ENCODE results near the gene SLC24A3.

The SLC24A3 gene

GRCh38 chr20:19491241-19491640, 278.8 kb downstream of the SLC24A3 start:
- in situ Hi-C loops (cut with MboI; ENCODE audit: low sequenced_read_pairs, unreplicated experiment): no loop called here
- TF ChIP-seq CTCF (IDR thresholded peaks at IDR 0.05; ENCODE audit: borderline replicate concordance, control extremely low read depth, extremely low read depth, insufficient read depth, missing control alignments): no peak
- no peak for DNase-seq (ENCODE audit: low spot score)

DNA sequence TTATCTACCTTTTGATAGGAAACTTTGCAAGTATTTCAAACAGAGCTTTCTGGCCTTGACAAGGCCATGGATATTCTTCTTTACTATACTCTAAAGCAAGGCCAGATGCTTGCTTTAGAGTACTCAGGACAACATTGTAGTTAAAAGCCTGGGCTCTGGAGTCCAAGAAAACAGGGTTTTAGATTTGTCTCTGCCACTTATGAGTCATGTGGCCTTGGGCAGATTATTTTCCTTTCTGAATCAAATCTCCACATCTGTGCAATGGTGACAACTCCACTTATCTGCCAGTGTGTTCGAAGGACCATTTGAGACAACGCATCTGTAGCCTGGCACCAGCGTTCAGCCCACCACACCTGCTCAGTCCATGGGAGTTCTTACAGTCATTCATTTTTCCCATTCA, 279.7 kb downstream of the SLC24A3 start:
- in situ Hi-C loops (cut with MboI; ENCODE audit: low sequenced_read_pairs, unreplicated experiment): no loop called here
- no peak for TF ChIP-seq CTCF (IDR thresholded peaks at IDR 0.05; ENCODE audit: borderline replicate concordance, control extremely low read depth, extremely low read depth, insufficient read depth, missing control alignments)
- no peak for DNase-seq (ENCODE audit: low spot score)

- TF ChIP-seq CTCF (IDR thresholded peaks at IDR 0.05; ENCODE audit: borderline replicate concordance, control extremely low read depth, extremely low read depth, insufficient read depth, missing control alignments): no peak
- DNase-seq (ENCODE audit: low spot score): no peak
- in situ Hi-C loops (cut with MboI; ENCODE audit: low sequenced_read_pairs, unreplicated experiment): no loop called here
These were observed 280.4 kb downstream of the SLC24A3 start for GRCh38 chr20:19492687-19493336.

DNA sequence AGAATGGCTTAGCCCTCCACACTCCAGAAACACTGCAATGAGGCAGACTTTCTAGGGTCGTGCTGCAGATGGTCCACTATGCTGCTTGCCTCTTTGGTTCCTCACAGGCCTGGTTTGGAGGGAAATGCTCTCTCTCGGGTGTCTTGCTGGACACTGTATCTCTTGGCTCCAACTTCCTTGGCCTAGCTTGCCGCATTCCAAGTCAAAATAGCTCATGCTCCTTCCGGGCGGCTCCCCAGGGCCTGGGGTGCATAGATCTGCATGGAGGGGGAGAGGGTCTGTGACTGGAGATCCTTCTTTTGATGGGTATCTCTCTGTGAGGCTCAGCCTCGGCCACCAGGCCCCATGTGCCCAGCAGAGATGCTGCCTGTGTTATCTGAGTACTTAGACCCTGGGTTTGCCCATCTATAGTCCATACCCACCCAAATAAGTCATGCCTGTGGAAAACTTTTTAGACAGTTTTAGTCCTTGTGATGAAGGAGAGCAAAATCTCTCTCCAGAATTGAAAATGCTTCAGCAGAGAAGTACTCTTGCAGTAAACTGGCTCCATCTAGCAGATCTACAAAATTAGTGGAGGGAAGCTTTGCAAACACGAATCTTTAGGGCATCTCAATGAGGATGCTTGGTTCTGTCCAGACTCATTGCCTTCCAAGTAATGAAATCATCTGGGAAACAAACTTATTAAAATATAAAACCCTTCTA, 281.5 kb downstream of the SLC24A3 start:
- no peak for DNase-seq (ENCODE audit: low spot score)
- in situ Hi-C loops (cut with MboI; ENCODE audit: low sequenced_read_pairs, unreplicated experiment): no loop called here
- TF ChIP-seq CTCF (IDR thresholded peaks at IDR 0.05; ENCODE audit: borderline replicate concordance, control extremely low read depth, extremely low read depth, insufficient read depth, missing control alignments): no peak

DNA sequence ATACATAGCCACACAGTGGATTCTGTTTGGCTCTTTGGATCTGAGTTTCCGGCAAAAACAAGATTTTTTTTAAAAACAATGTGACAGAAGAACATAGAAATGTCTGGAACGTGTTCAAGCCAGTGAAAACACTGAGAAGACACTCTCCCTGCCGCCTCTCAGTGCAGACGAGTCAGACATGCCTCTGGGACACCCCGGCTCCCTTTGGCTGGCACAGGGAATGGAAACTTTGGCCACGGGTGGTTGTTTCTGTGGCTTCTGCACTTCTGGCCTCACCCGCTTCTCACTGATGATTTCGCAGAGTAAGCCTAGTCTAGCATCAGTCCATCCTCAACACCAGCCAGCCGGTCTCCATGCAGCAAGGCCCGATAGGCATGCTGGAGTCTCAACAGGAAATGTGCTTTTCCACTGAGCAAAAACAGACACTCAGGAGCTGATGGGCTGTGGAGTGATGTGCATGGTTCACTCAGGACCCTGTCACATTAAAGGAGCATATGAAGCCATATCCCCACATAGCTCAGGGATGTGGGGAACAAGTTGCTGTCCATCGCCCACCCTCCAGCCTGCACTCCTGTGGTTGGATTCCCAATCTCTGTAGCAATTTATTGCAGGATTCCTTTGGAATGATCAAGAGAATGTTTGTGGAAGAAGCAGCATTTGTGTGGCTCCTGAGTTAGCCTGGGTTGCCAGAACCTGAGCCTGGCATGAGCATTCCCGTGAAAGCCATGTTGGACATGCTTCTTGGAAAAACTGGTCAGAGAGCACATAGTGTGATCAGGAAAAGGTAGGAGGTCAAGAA, 283.7 kb downstream of the SLC24A3 start:
- DNase-seq (ENCODE audit: low spot score): no peak
- no peak for TF ChIP-seq CTCF (IDR thresholded peaks at IDR 0.05; ENCODE audit: borderline replicate concordance, control extremely low read depth, extremely low read depth, insufficient read depth, missing control alignments)
- in situ Hi-C loops (cut with MboI; ENCODE audit: low sequenced_read_pairs, unreplicated experiment): no loop called here

DNA sequence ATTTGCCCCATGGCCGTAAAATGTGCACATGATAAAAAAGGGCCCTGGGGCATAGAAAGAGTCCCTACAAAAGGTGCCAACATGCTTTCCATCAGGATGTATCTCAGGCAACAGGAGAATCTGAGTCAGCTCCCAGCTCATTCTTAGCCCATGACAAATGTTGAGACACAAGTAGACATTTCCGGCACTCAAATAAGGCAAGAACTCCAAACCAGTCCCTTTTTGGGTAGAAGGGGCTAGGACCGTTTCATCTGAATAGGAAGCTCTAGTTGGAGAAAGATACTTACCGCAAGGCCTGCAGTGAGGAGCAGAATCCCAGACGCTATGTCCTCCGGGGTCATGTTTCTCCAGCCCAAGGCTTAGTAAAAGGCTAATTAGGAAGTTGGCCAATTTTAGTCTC, 284.6 kb downstream of the SLC24A3 start:
- in situ Hi-C loops (cut with MboI; ENCODE audit: low sequenced_read_pairs, unreplicated experiment): no loop called here
- no peak for TF ChIP-seq CTCF (IDR thresholded peaks at IDR 0.05; ENCODE audit: borderline replicate concordance, control extremely low read depth, extremely low read depth, insufficient read depth, missing control alignments)
- no peak for DNase-seq (ENCODE audit: low spot score)
